Loucy (cell line): Measurements from ENCODE around the gene RHOG.

Experiments used
- H2AFZ ChIP-seq: fragments of 200-600 bp; sonication (generic); 2 replicates; pipeline ENCODE4 v1.6.0; 2016; ENCODE audit warnings: antibody characterized with exemption, mild to moderate bottlenecking, low read length, moderate library complexity
- H3F3A ChIP-seq: fragments of 200-600 bp; 2 replicates; pipeline ENCODE4 v1.6.0; 2016; ENCODE audit warnings: antibody characterized with exemption, low read depth, mild to moderate bottlenecking
- H3K27me3 ChIP-seq: fragments of 200-600 bp; sonication (generic); 2 replicates; pipeline ENCODE4 v1.6.1; 2014; ENCODE audit warnings: low read length, mild to moderate bottlenecking; ENCODE audit not compliant: insufficient read depth, poor library complexity, severe bottlenecking
- H3K36me3 ChIP-seq: fragments of 200-600 bp; sonication (generic); 2 replicates; pipeline ENCODE4 v1.6.1; 2016; ENCODE audit warnings: low read length; ENCODE audit not compliant: insufficient read depth
- H3K4me1 ChIP-seq: fragments of 200-600 bp; sonication (generic); 2 replicates; pipeline ENCODE4 v1.5.1; 2014; ENCODE audit warnings: low read length, mild to moderate bottlenecking; ENCODE audit not compliant: insufficient read depth, poor library complexity, severe bottlenecking
- H3K4me2 ChIP-seq: fragments of 200-600 bp; sonication (generic); 2 replicates; pipeline ENCODE4 v1.6.0; 2014; ENCODE audit warnings: antibody characterized with exemption, low read length, low read depth, mild to moderate bottlenecking; ENCODE audit not compliant: poor library complexity, severe bottlenecking
- H3K4me3 ChIP-seq: fragments of 200-600 bp; sonication (generic); 2 replicates; pipeline ENCODE4 v1.5.1; 2014; ENCODE audit warnings: low read length, mild to moderate bottlenecking, mixed read lengths; ENCODE audit not compliant: poor library complexity, severe bottlenecking
- H3K79me2 ChIP-seq: fragments of 200-600 bp; sonication (generic); 2 replicates; pipeline ENCODE4 v1.6.1; 2014; ENCODE audit warnings: low read length; ENCODE audit not compliant: insufficient read depth
- H3K9ac ChIP-seq: fragments of 200-600 bp; sonication (generic); 2 replicates; pipeline ENCODE4 v1.6.0; 2014; ENCODE audit warnings: mild to moderate bottlenecking, low read depth, low read length, moderate library complexity; ENCODE audit not compliant: poor library complexity, severe bottlenecking
- H3K9me2 ChIP-seq: fragments of 200-600 bp; sonication (generic); replicated peaks from 2 replicates; pipeline ENCODE4 v1.6.1; 2016; ENCODE audit warnings: low read depth, low read length, mixed read lengths
- H3K9me3 ChIP-seq: fragments of 200-600 bp; sonication (generic); 2 replicates; pipeline ENCODE4 v1.6.1; 2014; ENCODE audit warnings: mild to moderate bottlenecking, antibody characterized with exemption, low read length, low read depth; ENCODE audit not compliant: insufficient read depth
- H4K20me1 ChIP-seq: fragments of 200-600 bp; sonication (generic); 2 replicates; pipeline ENCODE4 v1.6.0; 2014; ENCODE audit warnings: antibody characterized with exemption, low read length, mild to moderate bottlenecking; ENCODE audit not compliant: insufficient read depth, poor library complexity, severe bottlenecking
- CTCF ChIP-seq: fragments of 200-600 bp; sonication (generic); conservative IDR thresholded peaks from 2 replicates; pipeline ENCODE4 v1.5.1; 2014; ENCODE audit warnings: mild to moderate bottlenecking, antibody characterized with exemption, low read length
- EZH2phosphoT487 ChIP-seq: fragments of 200-600 bp; IDR thresholded peaks from 2 replicates; pipeline ENCODE4 v1.6.1; 2018; ENCODE audit warnings: antibody characterized with exemption, mild to moderate bottlenecking, moderate library complexity, borderline replicate concordance

The RHOG gene

GRCh38 chr11:3833449-3833848 is 7.3 kb downstream of the RHOG start:
- Histone ChIP-seq H3K9me3 (no peaks in the 10 kb centered on the region), H3F3A (no peaks in the 10 kb centered on the region), H3K9ac (peak overlapping the region; percentile 92), H2AFZ (no peak overlapping the region), H3K4me2 (peak overlapping the region; percentile 92), H3K27me3 (no peaks in the 10 kb centered on the region), H3K4me1 (peaks cover 76% of the 10 kb centered on the region), H4K20me1 (peaks cover 76% of the 10 kb centered on the region), H3K79me2 (peaks cover 96% of the 10 kb centered on the region), H3K4me3 (peak overlapping the region; percentile 88), H3K36me3 (peaks cover 10% of the 10 kb centered on the region; the same call in 1 of the 2 replicates), H3K9me2 (no peaks in the 10 kb centered on the region)
- no peak for TF ChIP-seq EZH2phosphoT487
- TF ChIP-seq CTCF, result no peak

DNA sequence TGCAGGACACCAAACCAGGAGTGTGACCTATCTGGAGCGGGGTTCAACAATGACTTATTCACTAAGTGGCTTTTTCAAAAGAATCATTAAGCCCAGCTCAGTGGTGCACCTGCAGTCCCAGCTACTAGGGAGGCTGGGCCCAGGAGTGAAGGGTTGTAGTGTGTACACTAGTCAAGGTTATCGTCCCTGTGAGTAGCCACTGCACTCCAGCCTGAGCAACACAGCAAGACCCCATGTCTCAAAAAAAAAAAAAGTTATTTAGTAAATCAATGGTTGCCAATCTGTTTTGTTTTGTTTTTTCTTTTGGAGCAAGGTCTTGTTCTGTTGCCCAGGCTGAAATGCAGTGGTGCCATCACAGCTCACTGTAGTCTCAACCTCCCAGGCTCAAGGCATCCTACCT is 7.9 kb downstream of the RHOG start:
- Histone ChIP-seq H3K9me2 (no peaks in the 10 kb centered on the region), H3K4me1 (peaks cover 69% of the 10 kb centered on the region), H3K36me3 (peaks cover 16% of the 10 kb centered on the region; the same call in 1 of the 2 replicates), H3K9ac (peak overlapping the region; percentile 92), H3K4me2 (peak overlapping the region; percentile 92), H2AFZ (no peak overlapping the region), H4K20me1 (peaks cover 72% of the 10 kb centered on the region), H3F3A (no peaks in the 10 kb centered on the region), H3K9me3 (no peaks in the 10 kb centered on the region), H3K79me2 (peaks cover 90% of the 10 kb centered on the region), H3K4me3 (no peak overlapping the region), H3K27me3 (no peaks in the 10 kb centered on the region)
- no peak for TF ChIP-seq EZH2phosphoT487
- no peak for TF ChIP-seq CTCF

DNA sequence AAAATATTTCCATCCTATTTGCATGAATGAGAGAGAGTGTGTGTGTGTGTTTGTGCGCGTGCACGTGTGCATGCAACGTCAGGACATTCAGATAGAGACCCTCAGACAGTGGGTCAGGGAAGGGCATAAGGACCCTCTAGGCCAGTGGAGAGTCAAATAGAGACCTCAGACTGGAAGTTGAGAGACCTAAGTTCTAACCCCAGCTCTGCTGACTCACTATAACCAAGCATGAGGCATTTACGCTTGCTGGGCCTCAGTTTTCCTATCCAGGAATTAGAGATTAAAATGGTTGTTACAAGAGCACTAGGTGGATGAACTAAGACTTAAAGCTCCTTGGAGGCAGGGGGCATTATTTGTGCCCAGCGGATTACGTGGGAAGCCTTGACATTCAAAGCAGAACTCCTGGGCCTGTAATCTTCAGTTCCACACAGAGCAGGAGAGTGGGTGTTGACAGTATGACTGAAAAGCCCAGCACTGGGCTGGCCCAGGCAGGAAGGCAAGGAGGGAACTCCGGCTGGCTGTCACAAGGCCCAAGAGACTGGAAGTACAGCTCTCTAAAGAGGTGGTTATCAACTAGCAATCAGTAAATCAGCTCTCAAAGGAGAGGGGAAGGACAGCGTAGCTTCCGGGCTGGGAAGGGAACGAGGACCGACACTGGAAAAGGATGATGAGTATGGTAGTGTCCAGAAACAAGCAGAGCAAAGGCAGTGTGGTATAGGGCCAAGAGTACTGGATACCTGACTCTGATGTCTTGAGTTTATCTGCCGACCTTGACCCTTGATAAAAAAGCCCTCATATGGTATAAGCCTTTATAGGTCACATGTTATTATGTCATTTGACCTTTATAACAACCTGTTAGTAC is 9.2 kb downstream of the RHOG start:
- H3K79me2 ChIP-seq, result peaks cover 78% of the 10 kb centered on the region
- no peaks in the 10 kb centered on the region for H3K9me2 ChIP-seq
- no peak overlapping the region for H2AFZ ChIP-seq
- no peak for TF ChIP-seq EZH2phosphoT487
- TF ChIP-seq CTCF, result no peak
- no peaks in the 10 kb centered on the region for H3F3A ChIP-seq
- H4K20me1 ChIP-seq, result peaks cover 68% of the 10 kb centered on the region
- no peaks in the 10 kb centered on the region for H3K27me3 ChIP-seq
- H3K36me3 ChIP-seq, result peaks cover 28% of the 10 kb centered on the region; the same call in 1 of the 2 replicates
- no peaks in the 10 kb centered on the region for H3K9me3 ChIP-seq
- H3K9ac ChIP-seq, result peak overlapping the region; percentile 92
- peak overlapping the region; percentile 92 for H3K4me2 ChIP-seq
- H3K4me3 ChIP-seq, result no peak overlapping the region
- H3K4me1 ChIP-seq, result peaks cover 60% of the 10 kb centered on the region
